HepG2 (cell line): ENCODE measurements around the gene ARHGAP26. TPM values are rescaled to one million over a fixed set of nuclear protein-coding genes. Genes with fewer than 3 reads are reported as not detected.

Experiments used
- CAMTA2 ChIP-seq: sonication (generic); formaldehyde crosslinking; IDR thresholded peaks from 2 replicates; pipeline ENCODE4 v1.4.0; 2020; ENCODE audit warnings: mild to moderate bottlenecking, missing genetic modification reagents, borderline replicate concordance
- CEBPB ChIP-seq: IDR thresholded peaks from 2 replicates; pipeline ENCODE4 v1.6.1; 2011; ENCODE audit warnings: low read depth, low read length, improper control_type of control experiment, borderline replicate concordance
- EEA1 ChIP-seq: sonication (generic); formaldehyde crosslinking; IDR thresholded peaks from 2 replicates; pipeline ENCODE4 v1.5.1; 2020; ENCODE audit warnings: mild to moderate bottlenecking, missing genetic modification reagents, borderline replicate concordance
- HNRNPK ChIP-seq: fragments of 200-400 bp; formaldehyde crosslinking; IDR thresholded peaks from 2 replicates; pipeline ENCODE4 v1.6.1; 2018; ENCODE audit warnings: low read length, low read depth, moderate library complexity, mild to moderate bottlenecking; ENCODE audit not compliant: poor library complexity, severe bottlenecking
- ISX ChIP-seq: sonication (generic); formaldehyde crosslinking; conservative IDR thresholded peaks from 2 replicates; pipeline ENCODE4 v1.5.0; 2020; ENCODE audit warnings: missing genetic modification reagents
- MAFF ChIP-seq: IDR thresholded peaks from 2 replicates; pipeline ENCODE4 v1.6.1; 2011; ENCODE audit warnings: low read depth, low read length, improper control_type of control experiment
- MAFG ChIP-seq: sonication (generic); formaldehyde crosslinking; IDR thresholded peaks from 2 replicates; pipeline ENCODE4 v1.5.1; 2020; ENCODE audit warnings: mild to moderate bottlenecking, missing genetic modification reagents
- NKX3-1 ChIP-seq: sonication (generic); formaldehyde crosslinking; IDR thresholded peaks from 2 replicates; pipeline ENCODE4 v1.5.0; 2020; ENCODE audit warnings: missing genetic modification reagents
- RFX3 ChIP-seq: IDR thresholded peaks from 2 replicates; pipeline ENCODE4 v1.6.1; 2016; ENCODE audit warnings: missing biosample characterization, missing genetic modification reagents
- SRSF4 ChIP-seq: fragments of 200-400 bp; formaldehyde crosslinking; IDR thresholded peaks from one replicate; pipeline ENCODE4 v1.6.1; 2018; ENCODE audit warnings: mild to moderate bottlenecking, low read depth, low read length, moderate library complexity; ENCODE audit not compliant: poor library complexity, severe bottlenecking
- SUZ12 ChIP-seq: fragments of 150-350 bp; IDR thresholded peaks from 2 replicates; pipeline ENCODE4 v1.6.1; 2014; ENCODE audit warnings: low read depth, low read length
- TBL1XR1 ChIP-seq: fragments of 150-350 bp; IDR thresholded peaks from 2 replicates; pipeline ENCODE4 v1.6.1; 2014; ENCODE audit warnings: borderline replicate concordance, low read length; ENCODE audit not compliant: partially characterized antibody
- ZBTB8A ChIP-seq: sonication (generic); formaldehyde crosslinking; IDR thresholded peaks from 2 replicates; pipeline ENCODE4 v1.4.0; 2020; ENCODE audit warnings: mild to moderate bottlenecking, low read depth, missing genetic modification reagents, borderline replicate concordance
- ZNF432 ChIP-seq: sonication (generic); formaldehyde crosslinking; IDR thresholded peaks from 2 replicates; pipeline ENCODE4 v1.5.0; 2020; ENCODE audit warnings: missing genetic modification reagents, mild to moderate bottlenecking, borderline replicate concordance
- ZNF530 ChIP-seq: sonication (generic); formaldehyde crosslinking; IDR thresholded peaks from 2 replicates; pipeline ENCODE4 v1.5.0; 2020; ENCODE audit warnings: low read depth, mild to moderate bottlenecking, missing genetic modification reagents
- ZNF83 ChIP-seq: sonication (generic); formaldehyde crosslinking; IDR thresholded peaks from 2 replicates; pipeline ENCODE4 v1.4.0; 2020; ENCODE audit warnings: missing genetic modification reagents, mild to moderate bottlenecking, borderline replicate concordance
- ZNF879 ChIP-seq: sonication (generic); formaldehyde crosslinking; IDR thresholded peaks from 2 replicates; pipeline ENCODE4 v1.8.1; 2023; ENCODE audit warnings: missing genetic modification reagents
- ZSCAN30 ChIP-seq: sonication (generic); formaldehyde crosslinking; IDR thresholded peaks from 2 replicates; pipeline ENCODE4 v1.5.0; 2020; ENCODE audit warnings: mild to moderate bottlenecking, missing genetic modification reagents
- polyA plus RNA-seq, 8 experiments: library from polyadenylated mRNA; depleted of rRNA in 3 of 8; stranded (reverse) in 7 of 8; unstranded in 1 of 8; fragments of >200 nt; fragmentation: Illumina TruSeq in 4 of 8; extraction: Trizol in 4 of 8; gene quantifications; 2 replicates each; pipeline versions ENCODE4 v1.2.1 to v1.2.3, GENCODE V29; 2011 to 2016; ENCODE audit warnings: low read depth in 4 of 8, missing spikeins in 1 of 8, mixed read lengths in 1 of 8; ENCODE audit not compliant: insufficient read depth in 1 of 8
- total RNA-seq, 5 experiments: library from RNA; depleted of rRNA; stranded (reverse); fragments of >200 nt; fragmentation: Illumina TruSeq; extraction: Trizol; gene quantifications; 2 replicates each; pipeline ENCODE4 v1.2.3, GENCODE V29; 2016; ENCODE audit warnings: low read depth in 1 of 5
- TF ChIP-seq, protein P1 (sequence below): IDR thresholded peaks from 2 replicates; pipeline ENCODE4 v1.6.1; 2016; ENCODE audit warnings: missing compliant biosample characterization, missing genetic modification reagents, borderline replicate concordance
- TF ChIP-seq, protein P2 (sequence below): sonication (generic); formaldehyde crosslinking; IDR thresholded peaks from 2 replicates; pipeline ENCODE4 v1.9.0; 2021; ENCODE audit warnings: missing genetic modification reagents, borderline replicate concordance
- TF ChIP-seq, protein P3 (sequence below): sonication (generic); formaldehyde crosslinking; IDR thresholded peaks from 2 replicates; pipeline ENCODE4 v1.8.0; 2022; ENCODE audit warnings: low read depth, missing genetic modification reagents
- TF ChIP-seq, protein P4 (sequence below): sonication (generic); formaldehyde crosslinking; IDR thresholded peaks from 2 replicates; pipeline ENCODE4 v1.4.0; 2020; ENCODE audit warnings: missing genetic modification reagents

ARHGAP26 gene
- total and polyA plus RNA-seq, 2 of the 13 experiments (the other 11 are each of a cell fraction or from before 2014, with no cell fraction given) = 9.6 to 18.2 TPM

DNA sequence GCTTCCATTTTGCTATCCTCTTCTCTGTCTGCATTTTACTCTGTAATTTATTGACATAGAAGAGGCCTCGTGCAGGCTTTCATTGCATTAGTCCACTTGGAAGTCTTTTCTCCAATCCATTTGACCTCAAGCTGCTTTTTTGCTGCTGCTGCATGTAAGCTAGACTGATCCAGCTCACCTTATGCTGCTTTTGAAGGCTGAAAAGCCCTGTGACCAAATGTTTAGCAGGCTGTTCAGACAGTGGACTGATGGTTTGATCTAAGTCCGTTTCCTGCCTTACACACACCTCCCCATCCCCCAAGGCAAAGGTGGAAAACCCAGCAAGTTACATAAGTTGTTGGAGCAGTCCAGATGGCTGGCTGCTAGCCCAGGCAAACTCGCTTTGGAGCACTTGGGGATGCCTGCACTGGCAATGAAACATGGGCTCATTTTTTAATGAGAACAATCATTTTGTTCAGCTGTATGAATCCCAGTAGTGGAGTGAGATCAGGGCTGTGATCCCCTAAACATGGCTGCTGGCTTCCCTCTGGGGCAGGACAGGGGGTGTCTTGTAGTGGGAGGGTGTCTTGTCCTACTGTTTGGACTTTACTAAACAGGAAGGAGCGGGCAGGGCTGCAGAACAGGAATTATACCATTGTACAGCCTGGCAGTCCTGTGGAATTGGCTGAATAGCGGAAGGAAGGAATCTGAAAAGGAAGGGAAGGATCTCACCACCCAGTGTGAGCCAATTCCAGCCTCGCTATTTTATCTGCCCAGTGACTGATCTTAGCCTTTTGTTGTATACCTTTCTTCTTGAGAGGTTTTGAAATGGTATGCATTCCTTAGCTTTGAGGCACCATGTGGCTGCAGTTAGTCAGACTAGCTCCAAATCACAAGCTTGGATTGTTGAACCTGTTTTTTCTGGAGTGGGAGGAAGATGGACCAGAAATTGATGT lies 212.0 kb downstream of the ARHGAP26 start (continued):
- TF ChIP-seq SUZ12 (no peak), ZNF83 (CRISPR knock-in tag) (no peak), TBL1XR1 (no peak), ISX (CRISPR knock-in tag) (no peak), ZBTB8A (CRISPR knock-in tag) (no peak), CEBPB (no peak), ZNF530 (CRISPR knock-in tag) (no peak), ZNF432 (CRISPR knock-in tag) (no peak), MAFG (CRISPR knock-in tag) (no peak), ZNF879 (no peak), EEA1 (CRISPR knock-in tag) (no peak), SRSF4 (no peak), CAMTA2 (CRISPR knock-in tag) (no peak), RFX3 (no peak), MAFF (peak; percentile 25; the same call in 1 of the 2 replicates), ZSCAN30 (no peak), NKX3-1 (CRISPR knock-in tag) (no peak), HNRNPK (no peak)
- TF ChIP-seq, protein P1, sequence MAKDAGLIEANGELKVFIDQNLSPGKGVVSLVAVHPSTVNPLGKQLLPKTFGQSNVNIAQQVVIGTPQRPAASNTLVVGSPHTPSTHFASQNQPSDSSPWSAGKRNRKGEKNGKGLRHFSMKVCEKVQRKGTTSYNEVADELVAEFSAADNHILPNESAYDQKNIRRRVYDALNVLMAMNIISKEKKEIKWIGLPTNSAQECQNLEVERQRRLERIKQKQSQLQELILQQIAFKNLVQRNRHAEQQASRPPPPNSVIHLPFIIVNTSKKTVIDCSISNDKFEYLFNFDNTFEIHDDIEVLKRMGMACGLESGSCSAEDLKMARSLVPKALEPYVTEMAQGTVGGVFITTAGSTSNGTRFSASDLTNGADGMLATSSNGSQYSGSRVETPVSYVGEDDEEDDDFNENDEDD (CRISPR knock-in tag) = peak; percentile 57; the same call in 1 of the 2 replicates
- TF ChIP-seq, protein P2, sequence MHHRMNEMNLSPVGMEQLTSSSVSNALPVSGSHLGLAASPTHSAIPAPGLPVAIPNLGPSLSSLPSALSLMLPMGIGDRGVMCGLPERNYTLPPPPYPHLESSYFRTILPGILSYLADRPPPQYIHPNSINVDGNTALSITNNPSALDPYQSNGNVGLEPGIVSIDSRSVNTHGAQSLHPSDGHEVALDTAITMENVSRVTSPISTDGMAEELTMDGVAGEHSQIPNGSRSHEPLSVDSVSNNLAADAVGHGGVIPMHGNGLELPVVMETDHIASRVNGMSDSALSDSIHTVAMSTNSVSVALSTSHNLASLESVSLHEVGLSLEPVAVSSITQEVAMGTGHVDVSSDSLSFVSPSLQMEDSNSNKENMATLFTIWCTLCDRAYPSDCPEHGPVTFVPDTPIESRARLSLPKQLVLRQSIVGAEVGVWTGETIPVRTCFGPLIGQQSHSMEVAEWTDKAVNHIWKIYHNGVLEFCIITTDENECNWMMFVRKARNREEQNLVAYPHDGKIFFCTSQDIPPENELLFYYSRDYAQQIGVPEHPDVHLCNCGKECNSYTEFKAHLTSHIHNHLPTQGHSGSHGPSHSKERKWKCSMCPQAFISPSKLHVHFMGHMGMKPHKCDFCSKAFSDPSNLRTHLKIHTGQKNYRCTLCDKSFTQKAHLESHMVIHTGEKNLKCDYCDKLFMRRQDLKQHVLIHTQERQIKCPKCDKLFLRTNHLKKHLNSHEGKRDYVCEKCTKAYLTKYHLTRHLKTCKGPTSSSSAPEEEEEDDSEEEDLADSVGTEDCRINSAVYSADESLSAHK (CRISPR knock-in tag) = no peak
- TF ChIP-seq, protein P3, sequence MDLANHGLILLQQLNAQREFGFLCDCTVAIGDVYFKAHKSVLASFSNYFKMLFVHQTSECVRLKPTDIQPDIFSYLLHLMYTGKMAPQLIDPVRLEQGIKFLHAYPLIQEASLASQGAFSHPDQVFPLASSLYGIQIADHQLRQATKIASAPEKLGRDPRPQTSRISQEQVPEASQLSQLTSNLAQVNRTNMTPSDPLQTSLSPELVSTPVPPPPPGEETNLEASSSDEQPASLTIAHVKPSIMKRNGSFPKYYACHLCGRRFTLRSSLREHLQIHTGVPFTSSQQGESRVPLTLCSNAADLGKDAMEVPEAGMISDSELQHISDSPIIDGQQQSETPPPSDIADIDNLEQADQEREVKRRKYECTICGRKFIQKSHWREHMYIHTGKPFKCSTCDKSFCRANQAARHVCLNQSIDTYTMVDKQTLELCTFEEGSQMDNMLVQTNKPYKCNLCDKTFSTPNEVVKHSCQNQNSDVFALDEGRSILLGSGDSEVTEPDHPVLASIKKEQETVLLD = no peak
- TF ChIP-seq, protein P4, sequence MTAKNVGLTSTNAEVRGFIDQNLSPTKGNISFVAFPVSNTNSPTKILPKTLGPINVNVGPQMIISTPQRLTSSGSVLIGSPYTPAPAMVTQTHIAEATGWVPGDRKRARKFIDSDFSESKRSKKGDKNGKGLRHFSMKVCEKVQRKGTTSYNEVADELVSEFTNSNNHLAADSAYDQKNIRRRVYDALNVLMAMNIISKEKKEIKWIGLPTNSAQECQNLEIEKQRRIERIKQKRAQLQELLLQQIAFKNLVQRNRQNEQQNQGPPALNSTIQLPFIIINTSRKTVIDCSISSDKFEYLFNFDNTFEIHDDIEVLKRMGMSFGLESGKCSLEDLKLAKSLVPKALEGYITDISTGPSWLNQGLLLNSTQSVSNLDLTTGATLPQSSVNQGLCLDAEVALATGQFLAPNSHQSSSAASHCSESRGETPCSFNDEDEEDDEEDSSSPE (CRISPR knock-in tag) = peak; percentile 33; the same call in 1 of the 2 replicates
